ENCODE results near the gene CEP135.

GRCh38 chr4:55931043-55931442, 17.7 kb upstream of the CEP135 start:
- TF ChIP-seq POLR2AphosphoS5 (IDR thresholded peaks at IDR 0.05; ENCODE audit: low read depth, low read length) (no peak), POLR2A (IDR thresholded peaks at IDR 0.05; ENCODE audit: low read depth, low read length) (no peak), TAF1 (IDR thresholded peaks at IDR 0.05; ENCODE audit: low read depth, low read length) (no peak), PAX5 (IDR thresholded peaks at IDR 0.05; ENCODE audit: insufficient read depth, low read length, severe bottlenecking) (no peak), POU2F2 (IDR thresholded peaks at IDR 0.05; ENCODE audit: low read depth, low read length) (no peak), SPI1 (IDR thresholded peaks at IDR 0.05; ENCODE audit: low read depth, low read length) (no peak)
